OCI-LY7 (cell line): ENCODE measurements around the gene MINDY3.

Experiments
- EZH2phosphoT487 ChIP-seq: fragments of 200-600 bp; sonication (generic); IDR thresholded peaks from 2 replicates; pipeline ENCODE4 v1.6.1; 2018; ENCODE audit warnings: low read depth, borderline replicate concordance, mild to moderate bottlenecking, mixed run types, antibody characterized with exemption, low read length, moderate library complexity, mixed read lengths
- TF ChIP-seq, protein P1 (sequence below): fragments of 200-600 bp; sonication (generic); conservative IDR thresholded peaks from 2 replicates; pipeline ENCODE4 v1.5.1; 2014; ENCODE audit warnings: mild to moderate bottlenecking, antibody characterized with exemption, low read length, moderate library complexity, mixed read lengths

DNA sequence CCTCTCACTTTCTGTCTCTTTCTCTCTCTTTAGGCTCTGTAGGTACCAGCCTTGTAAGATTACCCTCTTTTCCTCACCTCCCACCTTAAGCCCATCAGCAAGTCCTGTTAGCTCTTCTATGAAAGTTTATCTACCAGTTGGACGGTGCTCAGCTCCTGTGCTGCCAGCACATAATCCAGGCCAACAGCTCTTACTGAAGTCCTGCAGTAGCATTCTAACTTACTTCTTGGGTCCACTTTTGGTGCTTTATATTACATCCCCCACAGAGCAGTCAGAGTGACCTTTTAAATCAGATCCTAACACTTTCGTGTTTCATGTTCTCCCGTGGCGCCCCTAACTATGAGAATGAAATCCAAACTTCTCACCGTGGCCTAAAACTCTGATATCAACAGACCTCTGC lies 101.7 kb downstream of the MINDY3 start:
- TF ChIP-seq, protein P1, sequence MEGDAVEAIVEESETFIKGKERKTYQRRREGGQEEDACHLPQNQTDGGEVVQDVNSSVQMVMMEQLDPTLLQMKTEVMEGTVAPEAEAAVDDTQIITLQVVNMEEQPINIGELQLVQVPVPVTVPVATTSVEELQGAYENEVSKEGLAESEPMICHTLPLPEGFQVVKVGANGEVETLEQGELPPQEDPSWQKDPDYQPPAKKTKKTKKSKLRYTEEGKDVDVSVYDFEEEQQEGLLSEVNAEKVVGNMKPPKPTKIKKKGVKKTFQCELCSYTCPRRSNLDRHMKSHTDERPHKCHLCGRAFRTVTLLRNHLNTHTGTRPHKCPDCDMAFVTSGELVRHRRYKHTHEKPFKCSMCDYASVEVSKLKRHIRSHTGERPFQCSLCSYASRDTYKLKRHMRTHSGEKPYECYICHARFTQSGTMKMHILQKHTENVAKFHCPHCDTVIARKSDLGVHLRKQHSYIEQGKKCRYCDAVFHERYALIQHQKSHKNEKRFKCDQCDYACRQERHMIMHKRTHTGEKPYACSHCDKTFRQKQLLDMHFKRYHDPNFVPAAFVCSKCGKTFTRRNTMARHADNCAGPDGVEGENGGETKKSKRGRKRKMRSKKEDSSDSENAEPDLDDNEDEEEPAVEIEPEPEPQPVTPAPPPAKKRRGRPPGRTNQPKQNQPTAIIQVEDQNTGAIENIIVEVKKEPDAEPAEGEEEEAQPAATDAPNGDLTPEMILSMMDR: no peak
- TF ChIP-seq EZH2phosphoT487: no peak
